AG09319 (cell line): ENCODE data around the gene GDF9.
"Not testable (repeated sequence)": the region's sequence is repeated elsewhere in the genome, so short reads cannot be mapped to it uniquely, and the experiment has no call there.

ENCODE experiments used
- DNase-seq: peaks from one replicate; pipeline ENCODE4 v3.0.0-alpha.2; 2010; ENCODE audit warnings: low read depth; ENCODE audit errors: extremely low read depth
- CTCF ChIP-seq: IDR thresholded peaks from 2 replicates; pipeline ENCODE4 v1.5.1; 2011; ENCODE audit warnings: low read depth, mild to moderate bottlenecking, inconsistent platforms, low read length, moderate library complexity

The GDF9 gene

GRCh38 chr5:132859889-132860437 lies 6.3 kb downstream of the GDF9 start:
- no peak for DNase-seq
- TF ChIP-seq CTCF = no peak

GRCh38 chr5:132856011-132856410 lies 10.3 kb downstream of the GDF9 start:
- no peak for TF ChIP-seq CTCF
- no peak for DNase-seq

GRCh38 chr5:132854992-132855391 lies 11.3 kb downstream of the GDF9 start:
- DNase-seq = not testable (repeated sequence)

GRCh38 chr5:132854301-132854700 lies 12.0 kb downstream of the GDF9 start:
- no peak for DNase-seq
- TF ChIP-seq CTCF = no peak

- no peak for TF ChIP-seq CTCF
- no peak for DNase-seq
Observed at GRCh38 chr5:132853790-132854189, 12.5 kb downstream of the GDF9 start.

GRCh38 chr5:132853323-132853722 lies 12.9 kb downstream of the GDF9 start:
- no peak for TF ChIP-seq CTCF
- DNase-seq = no peak

GRCh38 chr5:132850066-132850465 lies 16.2 kb downstream of the GDF9 start:
- no peak for DNase-seq
- TF ChIP-seq CTCF = no peak

GRCh38 chr5:132849347-132849746 lies 16.9 kb downstream of the GDF9 start:
- DNase-seq = no peak
- TF ChIP-seq CTCF = no peak
